ES-I3 (cell line): Measurements from ENCODE around the gene GBA2.

Experiments used
- H3K36me3 ChIP-seq: 2 replicates; pipeline ENCODE4 v1.6.1; 2013; ENCODE audit warnings: mild to moderate bottlenecking, low read length, control low read depth, moderate library complexity; ENCODE audit not compliant: insufficient read depth
- H3K4me1 ChIP-seq: 2 replicates; pipeline ENCODE4 v1.6.1; 2013; ENCODE audit warnings: mild to moderate bottlenecking, control low read depth, low read length; ENCODE audit not compliant: insufficient read depth
- H3K9ac ChIP-seq: 2 replicates; pipeline ENCODE4 v1.6.1; 2013; ENCODE audit warnings: low read depth, mild to moderate bottlenecking, low read length, moderate library complexity
- H3K9me3 ChIP-seq: 2 replicates; pipeline ENCODE4 v1.6.1; 2013; ENCODE audit warnings: mild to moderate bottlenecking, low read length, moderate library complexity; ENCODE audit not compliant: control insufficient read depth, insufficient read depth

Gene GBA2

DNA sequence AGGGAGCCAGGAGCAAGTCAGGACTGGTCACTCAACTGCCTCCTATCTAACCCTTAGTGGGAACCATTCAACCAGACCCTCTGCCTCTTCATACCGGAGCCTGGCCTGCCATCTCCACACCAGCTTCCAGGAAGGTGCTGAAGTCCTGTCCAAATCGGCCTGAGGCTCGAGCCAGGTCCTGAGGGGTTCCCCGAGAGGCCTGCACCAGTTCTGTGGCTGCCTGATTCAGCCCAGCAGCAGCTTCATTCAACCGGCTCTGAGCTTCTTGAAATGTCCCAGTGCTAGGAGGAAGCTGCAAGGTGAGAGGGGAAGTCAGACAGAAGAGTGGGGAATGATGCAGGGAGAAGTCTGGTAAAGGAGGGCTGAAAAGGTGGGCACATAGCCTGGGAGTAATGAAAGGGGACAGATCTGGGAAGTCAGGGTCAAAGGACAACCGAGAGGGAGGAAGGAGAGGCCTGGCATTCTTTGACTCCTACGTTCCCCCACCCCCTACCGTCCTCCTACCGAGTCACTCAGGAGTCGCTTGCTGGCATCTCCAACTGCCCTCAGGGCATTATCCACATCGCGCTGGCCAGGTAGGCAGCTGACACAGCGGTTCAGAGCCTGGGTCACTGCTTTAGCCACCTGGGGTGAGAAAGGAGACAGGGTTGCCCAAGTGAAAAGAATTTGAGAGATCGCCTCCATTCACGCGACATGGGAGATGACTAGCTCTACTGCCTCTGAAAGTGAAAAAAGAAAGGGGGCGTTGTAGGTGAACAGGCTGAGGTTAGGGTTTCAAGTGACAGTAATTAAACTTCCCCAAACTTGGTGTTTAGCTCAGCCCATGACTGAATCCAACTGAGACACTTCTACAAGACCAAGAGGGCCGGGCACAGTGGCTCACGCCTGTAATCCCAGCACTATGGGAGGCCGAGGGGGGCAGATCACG lies 37.3 kb downstream of the GBA2 start:
- Histone ChIP-seq H3K9me3 (no peaks in the 10 kb centered on the region), H3K9ac (no peak overlapping the region), H3K4me1 (peaks cover 3% of the 10 kb centered on the region; the same call in 1 of the 2 replicates), H3K36me3 (peaks cover 45% of the 10 kb centered on the region)

DNA sequence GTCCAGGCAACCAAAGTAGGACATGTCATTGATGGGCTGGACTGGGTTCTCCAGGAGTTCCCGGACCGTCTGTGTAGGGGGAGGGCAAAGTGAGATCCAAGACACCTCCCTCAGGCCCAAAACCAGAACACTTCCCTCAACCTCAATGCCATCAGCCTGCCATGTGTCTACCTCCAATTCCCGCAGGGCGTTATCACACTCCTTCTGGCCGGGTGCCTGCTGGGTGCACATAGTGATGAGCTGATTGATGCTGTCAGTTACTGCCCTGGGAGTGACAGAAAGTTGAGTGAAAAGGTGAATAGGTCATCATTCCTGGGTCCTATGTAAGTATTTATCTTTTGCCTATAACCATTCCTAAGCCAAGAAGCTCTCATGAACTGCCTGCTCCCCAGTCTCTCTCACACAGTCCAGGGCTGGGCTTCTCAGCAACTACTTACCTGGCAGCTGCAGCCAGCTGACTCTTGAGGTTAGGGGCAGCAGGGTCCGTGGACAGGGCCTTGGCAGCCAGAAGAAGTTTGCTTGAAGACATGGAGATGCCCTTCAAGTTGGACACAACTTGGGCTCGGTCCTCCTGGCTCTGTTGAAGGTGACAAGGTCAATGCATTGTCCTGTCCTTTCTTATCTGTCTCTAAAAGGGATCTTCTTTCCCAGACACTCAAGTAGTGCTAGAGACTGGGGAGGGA lies 38.1 kb downstream of the GBA2 start:
- Histone ChIP-seq H3K36me3 (peaks cover 49% of the 10 kb centered on the region), H3K9ac (no peak overlapping the region), H3K9me3 (no peaks in the 10 kb centered on the region), H3K4me1 (peaks cover 3% of the 10 kb centered on the region; the same call in 1 of the 2 replicates)

DNA sequence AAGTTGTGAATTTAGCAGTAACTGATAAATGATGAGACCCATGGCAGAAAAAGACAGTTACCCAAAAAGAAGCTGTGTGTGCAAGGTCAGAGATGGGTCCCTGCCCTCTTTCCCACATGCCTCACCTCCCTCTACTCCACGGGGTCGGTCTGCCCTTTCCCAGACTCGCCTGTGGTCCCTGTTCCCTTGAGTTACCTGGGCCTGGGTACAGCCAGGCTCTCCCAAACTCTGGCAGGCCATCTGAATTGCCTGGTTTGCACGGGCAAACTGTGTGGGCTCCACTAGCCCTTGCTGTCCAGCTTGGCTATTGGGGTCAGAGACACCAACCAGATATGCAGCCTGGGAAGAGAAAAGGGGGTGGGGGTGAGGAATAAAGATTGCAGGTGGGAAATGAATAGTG lies 40.9 kb downstream of the GBA2 start:
- Histone ChIP-seq H3K9me3 (no peaks in the 10 kb centered on the region), H3K9ac (no peak overlapping the region), H3K4me1 (no peaks in the 10 kb centered on the region), H3K36me3 (peaks cover 53% of the 10 kb centered on the region)

- H3K36me3 ChIP-seq: peaks cover 56% of the 10 kb centered on the region
- no peak overlapping the region for H3K9ac ChIP-seq
- no peaks in the 10 kb centered on the region for H3K4me1 ChIP-seq
- no peaks in the 10 kb centered on the region for H3K9me3 ChIP-seq
Measured at GRCh38 chr9:35706951-35707350, 42.1 kb downstream of the GBA2 start.

- H3K4me1 ChIP-seq: no peaks in the 10 kb centered on the region
- no peak overlapping the region for H3K9ac ChIP-seq
- peaks cover 60% of the 10 kb centered on the region for H3K36me3 ChIP-seq
- no peaks in the 10 kb centered on the region for H3K9me3 ChIP-seq
Measured at GRCh38 chr9:35705836-35706430, 43.1 kb downstream of the GBA2 start.

DNA sequence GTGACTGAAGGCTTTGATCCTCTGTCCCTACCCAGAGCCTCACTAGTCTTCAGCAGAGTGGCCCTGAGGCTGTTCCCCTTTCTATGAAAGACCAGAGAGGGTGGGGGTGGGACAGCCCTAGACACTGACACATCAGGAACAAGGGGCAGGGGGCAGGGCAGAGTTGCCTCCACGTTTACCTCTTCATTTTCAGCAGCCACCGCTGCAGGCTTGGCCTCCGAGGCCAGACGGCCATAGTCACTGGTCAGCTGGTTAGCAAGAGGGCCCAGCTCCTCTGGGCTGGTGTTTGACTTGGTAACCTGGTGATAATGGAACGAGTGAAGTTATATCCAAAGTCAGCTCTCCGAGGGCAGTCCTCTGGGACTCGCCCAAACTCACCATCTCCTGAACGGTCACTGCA lies 43.7 kb downstream of the GBA2 start:
- peaks cover 61% of the 10 kb centered on the region for H3K36me3 ChIP-seq
- H3K9me3 ChIP-seq: no peaks in the 10 kb centered on the region
- H3K9ac ChIP-seq: no peak overlapping the region
- H3K4me1 ChIP-seq: no peaks in the 10 kb centered on the region

DNA sequence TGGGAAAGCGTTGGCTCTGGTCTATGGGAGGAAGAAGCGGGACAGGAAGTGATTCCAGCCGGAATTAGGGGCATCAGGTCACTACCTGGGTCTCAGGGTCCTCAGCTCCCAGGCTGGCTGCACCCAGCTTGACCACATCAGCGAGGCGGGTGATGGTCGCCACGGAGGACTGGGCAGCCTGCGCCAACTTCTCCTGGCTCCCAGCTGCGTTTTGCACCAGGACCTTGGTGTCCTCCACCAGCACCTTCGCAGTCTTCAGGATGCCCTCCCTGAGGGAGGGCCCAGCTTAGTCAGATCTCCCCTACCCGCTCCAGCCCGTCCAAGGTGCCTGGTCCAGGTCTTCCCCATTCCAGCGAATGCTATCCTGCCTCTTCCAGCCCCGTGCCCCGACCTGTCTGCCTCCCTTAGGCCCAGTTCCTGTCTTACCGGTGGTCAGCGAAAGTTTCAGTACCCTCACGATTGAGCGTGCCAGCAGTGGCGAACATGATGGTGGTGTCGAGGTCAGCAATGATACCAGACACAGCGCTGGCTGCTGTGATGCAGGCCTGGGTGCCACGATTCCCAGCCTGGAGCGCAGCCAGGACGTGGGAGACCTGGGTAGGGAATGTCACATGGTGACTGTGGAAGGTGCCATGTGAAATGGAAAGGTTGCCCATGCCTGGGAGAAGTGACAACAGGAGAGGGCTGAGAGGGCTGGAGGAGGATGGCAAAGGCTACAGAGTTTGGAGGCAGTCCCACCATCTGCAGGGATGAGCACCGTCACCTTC lies 44.9 kb downstream of the GBA2 start:
- Histone ChIP-seq H3K36me3 (peaks cover 64% of the 10 kb centered on the region), H3K9ac (no peak overlapping the region)

GRCh38 chr9:35702696-35703095 lies 46.3 kb downstream of the GBA2 start:
- no peaks in the 10 kb centered on the region for H3K4me1 ChIP-seq
- H3K36me3 ChIP-seq: peaks cover 55% of the 10 kb centered on the region
- H3K9ac ChIP-seq: no peak overlapping the region
- H3K9me3 ChIP-seq: no peaks in the 10 kb centered on the region

More for the DNA sequence above, 44.9 kb downstream of the GBA2 start:
- Histone ChIP-seq H3K4me1 (no peaks in the 10 kb centered on the region), H3K9me3 (no peaks in the 10 kb centered on the region)

DNA sequence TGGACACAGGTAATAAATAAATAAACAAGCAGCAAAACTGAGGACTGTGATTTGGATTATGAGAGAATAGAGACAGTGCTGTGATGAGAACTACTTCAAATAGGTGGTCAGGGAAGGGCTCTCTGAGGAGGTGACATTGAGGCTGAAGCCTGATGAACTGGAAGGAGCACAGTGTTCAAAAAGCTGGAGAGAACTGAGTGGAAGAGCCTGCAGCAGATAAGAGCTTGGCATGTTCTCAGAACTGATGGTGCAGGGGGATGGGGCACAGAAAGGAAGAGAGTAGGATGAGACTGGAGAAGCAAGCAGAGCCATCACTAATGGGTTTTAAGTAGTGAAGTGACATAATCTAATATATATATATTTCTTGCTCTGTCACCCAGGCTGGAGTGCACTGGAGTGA lies 48.1 kb downstream of the GBA2 start:
- Histone ChIP-seq H3K36me3 (peaks cover 40% of the 10 kb centered on the region), H3K4me1 (no peaks in the 10 kb centered on the region), H3K9ac (no peak overlapping the region), H3K9me3 (no peaks in the 10 kb centered on the region)

DNA sequence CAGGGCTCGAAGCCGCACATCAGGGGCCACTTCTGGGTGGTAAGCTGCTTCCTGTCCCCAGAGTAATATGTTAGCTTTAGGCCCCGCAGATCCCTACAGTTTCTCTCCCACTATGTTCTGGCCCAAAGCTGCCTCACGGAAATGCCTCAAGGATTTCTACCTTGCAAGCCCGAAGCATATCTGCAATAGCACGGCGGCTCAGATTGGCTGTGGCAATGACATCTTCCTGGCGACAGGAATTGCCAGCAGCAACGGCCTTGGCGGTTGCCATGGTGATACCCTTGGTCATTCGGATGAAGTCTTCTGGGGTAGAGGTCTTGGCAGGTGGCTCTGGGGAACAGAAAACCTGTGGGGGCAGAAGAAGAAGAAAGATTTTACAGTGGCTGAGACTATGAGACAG lies 49.0 kb downstream of the GBA2 start:
- H3K36me3 ChIP-seq: peaks cover 33% of the 10 kb centered on the region
- no peaks in the 10 kb centered on the region for H3K9me3 ChIP-seq
- H3K9ac ChIP-seq: no peak overlapping the region
- H3K4me1 ChIP-seq: no peaks in the 10 kb centered on the region

DNA sequence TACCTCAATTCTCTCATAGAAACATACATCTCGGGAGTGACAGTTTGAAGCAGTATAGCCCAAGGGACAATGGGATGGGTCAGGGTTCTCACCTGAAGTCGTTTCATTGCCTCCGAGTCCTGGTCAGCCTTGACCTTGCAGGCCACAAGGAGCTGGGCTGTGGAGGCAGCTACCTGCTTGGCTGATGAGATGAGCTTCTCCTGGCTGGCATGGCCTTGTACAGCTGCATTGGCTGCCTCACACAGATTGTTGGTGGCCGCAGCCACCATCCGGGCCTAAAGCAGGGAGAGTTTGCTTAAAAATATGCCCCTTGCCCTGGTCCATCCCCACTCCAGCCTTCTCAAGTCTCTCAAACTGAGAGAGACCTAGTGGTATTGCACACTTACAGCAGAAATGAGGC lies 50.8 kb downstream of the GBA2 start:
- Histone ChIP-seq H3K4me1 (no peaks in the 10 kb centered on the region), H3K9ac (no peak overlapping the region), H3K36me3 (peaks cover 26% of the 10 kb centered on the region), H3K9me3 (no peaks in the 10 kb centered on the region)

- Histone ChIP-seq H3K9me3 (no peaks in the 10 kb centered on the region), H3K9ac (no peak overlapping the region), H3K4me1 (no peaks in the 10 kb centered on the region), H3K36me3 (peaks cover 26% of the 10 kb centered on the region)
Measured at GRCh38 chr9:35697486-35697885, 51.5 kb downstream of the GBA2 start.

DNA sequence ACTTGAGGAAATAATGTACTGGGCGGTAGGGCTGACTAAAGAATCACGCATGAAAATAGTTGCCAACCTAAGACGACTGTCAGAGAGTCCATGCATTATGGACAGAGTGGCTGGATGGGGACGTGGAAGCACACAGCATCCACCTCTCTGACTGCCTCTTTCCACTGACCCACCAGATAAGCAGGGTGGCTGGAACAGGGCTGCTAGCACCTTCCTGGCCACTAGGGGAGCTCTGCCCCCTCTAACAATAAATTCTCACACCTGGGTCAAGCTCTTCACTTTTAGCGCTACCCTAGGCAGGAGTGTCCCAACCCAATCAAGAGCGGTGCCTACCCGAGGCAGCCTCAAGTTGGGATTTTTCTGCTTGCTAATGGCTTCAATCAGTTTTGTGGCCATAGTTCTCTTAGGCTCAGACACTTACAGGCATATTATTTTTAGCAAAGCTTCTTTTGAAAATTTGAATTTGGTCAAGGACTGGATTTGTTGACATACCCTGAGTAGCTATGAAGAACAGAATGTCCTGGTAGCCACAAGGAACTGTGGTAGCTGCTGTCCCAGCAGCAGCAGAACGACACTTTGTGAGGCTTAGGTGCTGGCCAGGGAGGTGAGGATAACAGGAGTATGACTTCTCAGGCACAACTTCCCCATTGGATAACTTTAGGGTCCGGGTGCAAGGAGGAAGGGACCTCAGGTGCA lies 52.4 kb downstream of the GBA2 start:
- H3K36me3 ChIP-seq: peaks cover 20% of the 10 kb centered on the region
- H3K9ac ChIP-seq: no peak overlapping the region
- H3K4me1 ChIP-seq: no peaks in the 10 kb centered on the region
- H3K9me3 ChIP-seq: no peaks in the 10 kb centered on the region
